BLaER1 (cell line): ENCODE results near the gene TNNT3.

Source experiments
- H3K27ac ChIP-seq: shearing (Covaris generic); formaldehyde crosslinking; 2 replicates; pipeline ENCODE4 v1.8.1; 2022
- H3K27me3 ChIP-seq: shearing (Covaris generic); formaldehyde crosslinking; 2 replicates; pipeline ENCODE4 v1.8.1; 2022
- H3K36me3 ChIP-seq: shearing (Covaris generic); formaldehyde crosslinking; 2 replicates; pipeline ENCODE4 v1.8.1; 2022
- H3K4me1 ChIP-seq: shearing (Covaris generic); formaldehyde crosslinking; 2 replicates; pipeline ENCODE4 v1.8.1; 2022
- H3K4me2 ChIP-seq: shearing (Covaris generic); formaldehyde crosslinking; 2 replicates; pipeline ENCODE4 v1.8.1; 2022
- H3K4me3 ChIP-seq: shearing (Covaris generic); formaldehyde crosslinking; 2 replicates; pipeline ENCODE4 v1.8.1; 2022
- H3K9ac ChIP-seq: shearing (Covaris generic); formaldehyde crosslinking; 2 replicates; pipeline ENCODE4 v1.8.1; 2022
- H3K9me3 ChIP-seq: shearing (Covaris generic); formaldehyde crosslinking; 2 replicates; pipeline ENCODE4 v1.8.1; 2022
- H4K20me1 ChIP-seq: shearing (Covaris generic); formaldehyde crosslinking; 2 replicates; pipeline ENCODE4 v1.8.1; 2022
- Cebpa-rat ChIP-seq: shearing (Covaris generic); IDR thresholded peaks from 2 replicates; pipeline ENCODE4 v1.8.1; 2022

Gene TNNT3

DNA sequence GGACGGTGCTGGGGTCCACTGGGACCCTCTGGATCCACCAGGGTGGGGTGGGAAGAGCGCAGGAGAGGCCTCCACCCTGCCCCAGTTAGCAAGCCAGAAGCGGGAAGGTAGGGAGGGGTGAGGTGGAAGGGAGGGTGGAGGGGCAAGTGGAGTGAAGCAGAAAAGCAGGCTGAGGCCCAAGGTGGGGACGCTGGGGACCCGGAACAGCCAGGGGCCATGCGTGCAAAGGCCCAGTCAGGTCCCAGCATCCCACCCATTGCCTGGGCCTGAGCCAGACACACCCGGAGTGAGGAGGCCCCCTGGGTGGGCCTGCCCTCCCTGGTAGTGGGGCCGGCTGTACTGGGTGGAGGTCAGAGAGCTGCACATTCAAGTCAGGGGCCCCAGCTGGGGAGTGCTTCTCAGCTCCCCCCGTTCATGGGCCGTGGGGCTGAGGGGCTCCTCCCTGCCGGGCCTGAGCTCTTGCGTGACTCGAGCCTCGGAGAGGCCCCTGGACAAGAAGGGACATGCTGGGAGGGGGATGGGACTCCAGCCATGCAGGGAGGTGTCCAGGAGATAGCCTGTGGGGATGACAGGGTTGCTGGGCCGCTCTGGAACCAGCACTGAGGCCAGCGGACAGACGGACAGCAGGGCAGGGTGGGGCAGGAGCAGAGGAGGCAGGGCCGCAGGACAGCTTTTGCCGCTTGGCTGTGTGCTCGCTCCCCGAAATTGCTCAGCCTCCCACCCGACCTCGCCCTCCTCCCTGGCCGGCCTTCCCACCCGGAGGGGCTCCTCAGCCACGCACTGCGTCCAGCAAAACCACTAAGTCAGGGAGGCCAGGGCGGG, 7.7 kb downstream of the TNNT3 start:
- TF ChIP-seq Cebpa-rat: no peak
- H3K4me1 ChIP-seq: peaks cover 33% of the 10 kb centered on the region
- no peak overlapping the region for H3K4me3 ChIP-seq
- H3K9ac ChIP-seq: no peak overlapping the region
- no peaks in the 10 kb centered on the region for H3K9me3 ChIP-seq
- no peaks in the 10 kb centered on the region; the same call in 1 of the 2 replicates for H3K27me3 ChIP-seq
- H3K4me2 ChIP-seq: no peak overlapping the region
- H3K36me3 ChIP-seq: no peaks in the 10 kb centered on the region
- no peak overlapping the region for H3K27ac ChIP-seq
- no peaks in the 10 kb centered on the region for H4K20me1 ChIP-seq

DNA sequence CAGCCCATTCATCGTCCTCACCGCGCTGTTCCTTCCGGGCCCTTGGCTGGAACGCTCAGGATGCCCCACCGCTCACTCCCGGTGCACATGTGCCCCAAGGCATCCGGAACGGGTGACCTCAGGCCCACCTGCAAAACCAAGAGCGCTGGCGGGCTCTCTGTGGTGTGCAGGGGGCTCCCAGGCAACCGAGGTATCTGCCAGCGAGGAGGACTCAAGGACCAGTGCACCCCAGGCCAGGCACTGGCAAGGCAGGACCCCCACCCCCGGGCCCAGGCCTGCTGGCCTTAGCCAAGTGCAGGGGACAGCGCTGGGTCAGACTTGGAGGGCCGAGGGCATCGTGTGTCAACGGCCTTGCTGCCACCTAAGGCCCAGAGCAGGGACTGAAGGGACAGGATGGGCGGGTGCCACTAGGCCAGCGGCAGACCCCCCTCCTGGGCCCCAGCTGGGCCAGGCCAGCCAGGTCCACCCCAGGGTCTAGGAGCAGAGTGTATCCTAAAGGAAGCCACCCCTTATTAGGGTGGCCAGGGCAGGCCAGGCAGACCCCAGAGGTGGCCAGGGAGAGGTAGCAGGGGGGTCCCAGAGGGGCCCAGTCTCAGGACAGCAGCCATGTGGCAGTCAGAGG, 8.5 kb downstream of the TNNT3 start:
- no peak overlapping the region for H3K9ac ChIP-seq
- peaks cover 27% of the 10 kb centered on the region for H3K4me1 ChIP-seq
- no peaks in the 10 kb centered on the region for H4K20me1 ChIP-seq
- no peak overlapping the region for H3K27ac ChIP-seq
- no peaks in the 10 kb centered on the region for H3K9me3 ChIP-seq
- no peak for TF ChIP-seq Cebpa-rat
- H3K4me2 ChIP-seq: no peak overlapping the region
- no peaks in the 10 kb centered on the region for H3K36me3 ChIP-seq
- no peak overlapping the region for H3K4me3 ChIP-seq
- H3K27me3 ChIP-seq: no peaks in the 10 kb centered on the region; the same call in 1 of the 2 replicates

- Histone ChIP-seq H3K9me3 (no peaks in the 10 kb centered on the region), H3K4me1 (peaks cover 22% of the 10 kb centered on the region), H3K36me3 (no peaks in the 10 kb centered on the region), H4K20me1 (no peaks in the 10 kb centered on the region), H3K4me3 (no peak overlapping the region), H3K9ac (no peak overlapping the region), H3K27me3 (no peaks in the 10 kb centered on the region; the same call in 1 of the 2 replicates), H3K4me2 (no peak overlapping the region), H3K27ac (no peak overlapping the region)
- TF ChIP-seq Cebpa-rat: no peak
These were observed 9.0 kb downstream of the TNNT3 start for GRCh38 chr11:1928470-1928890.

DNA sequence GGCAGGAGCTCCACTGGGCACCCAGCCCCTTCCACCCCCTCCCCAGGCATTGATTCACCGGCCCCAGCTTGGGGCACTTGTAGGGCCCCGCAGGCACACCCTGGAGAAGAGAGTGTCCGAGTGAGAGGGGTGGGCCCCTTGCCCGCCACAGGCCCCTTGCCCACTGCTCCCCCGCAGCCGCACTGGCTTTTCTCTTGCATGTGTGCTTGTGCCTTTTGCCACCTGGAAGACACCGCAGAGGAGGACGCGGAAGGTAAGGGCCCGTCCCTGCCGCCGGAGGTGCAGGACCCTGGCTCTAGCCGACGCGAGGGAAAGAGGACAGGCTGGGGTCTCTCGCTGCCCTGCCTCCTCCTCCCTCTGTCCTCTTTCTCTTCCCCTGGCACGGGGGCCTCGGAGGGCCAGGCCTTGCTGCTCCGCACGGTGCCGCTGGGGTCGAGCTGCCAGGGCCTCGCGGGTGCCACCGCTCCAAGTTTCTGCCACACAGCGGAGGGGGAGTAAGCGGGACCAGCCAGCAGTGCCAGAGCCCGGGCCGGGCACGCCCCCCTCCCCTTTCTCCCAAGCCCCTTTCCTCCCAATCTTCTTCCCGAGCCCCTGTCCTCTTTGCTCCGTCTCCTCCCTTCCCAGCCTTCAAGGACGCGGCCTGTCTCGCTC, 9.5 kb downstream of the TNNT3 start:
- no peaks in the 10 kb centered on the region for H4K20me1 ChIP-seq
- no peak overlapping the region for H3K27ac ChIP-seq
- no peak overlapping the region for H3K9ac ChIP-seq
- H3K27me3 ChIP-seq: no peaks in the 10 kb centered on the region; the same call in 1 of the 2 replicates
- no peak for TF ChIP-seq Cebpa-rat
- no peak overlapping the region for H3K4me3 ChIP-seq
- H3K9me3 ChIP-seq: no peaks in the 10 kb centered on the region
- H3K4me1 ChIP-seq: peaks cover 22% of the 10 kb centered on the region
- no peak overlapping the region for H3K4me2 ChIP-seq
- H3K36me3 ChIP-seq: no peaks in the 10 kb centered on the region

DNA sequence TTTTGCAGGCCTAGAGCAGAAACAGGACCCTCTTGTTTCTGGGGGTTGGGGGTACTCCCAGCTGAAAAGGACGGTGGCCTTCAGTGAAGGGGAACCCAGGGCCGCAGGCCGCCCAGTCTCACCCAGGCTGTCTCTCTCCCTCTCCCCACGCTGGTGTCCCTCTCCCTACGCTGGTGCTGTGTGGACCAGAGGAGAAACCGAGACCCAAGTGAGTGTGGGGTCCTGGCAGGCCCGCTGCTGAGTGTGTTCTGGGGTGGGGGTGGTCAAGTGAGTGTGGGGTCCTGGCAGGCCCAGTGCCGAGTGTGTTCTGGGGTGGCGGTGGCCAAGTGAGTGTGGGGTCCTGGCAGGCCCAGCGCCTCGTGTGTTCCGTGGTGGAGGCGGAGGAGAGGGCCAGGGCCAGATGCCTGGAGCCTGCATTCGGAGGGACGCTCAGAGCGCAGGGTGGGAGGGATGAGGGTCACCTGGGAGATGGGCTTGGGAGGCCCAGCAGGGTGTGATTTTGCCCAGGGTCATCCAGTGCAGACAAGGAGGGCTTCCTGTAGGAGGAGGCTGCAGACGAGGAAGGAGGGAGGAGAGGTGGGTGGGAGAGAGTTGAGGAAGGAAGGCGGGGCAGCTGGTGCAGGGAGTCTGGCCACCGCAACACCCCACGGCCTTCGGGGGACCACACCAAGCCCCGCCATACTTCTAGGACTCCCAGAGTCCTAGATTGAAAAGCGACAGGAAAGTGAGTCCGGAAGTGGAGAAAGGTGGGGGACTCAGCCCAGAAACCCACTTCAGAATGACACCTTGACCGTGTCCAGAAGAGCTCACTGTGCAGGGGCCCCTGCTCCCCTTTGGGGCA, 10.3 kb downstream of the TNNT3 start:
- H3K9me3 ChIP-seq: no peaks in the 10 kb centered on the region
- H3K4me3 ChIP-seq: no peak overlapping the region
- H3K27me3 ChIP-seq: no peaks in the 10 kb centered on the region; the same call in 1 of the 2 replicates
- H3K4me1 ChIP-seq: peaks cover 30% of the 10 kb centered on the region
- H4K20me1 ChIP-seq: no peaks in the 10 kb centered on the region
- no peak overlapping the region for H3K27ac ChIP-seq
- H3K36me3 ChIP-seq: no peaks in the 10 kb centered on the region
- H3K4me2 ChIP-seq: peak overlapping the region; percentile 59
- TF ChIP-seq Cebpa-rat: no peak
- no peak overlapping the region for H3K9ac ChIP-seq

- Histone ChIP-seq H3K27ac (no peak overlapping the region), H4K20me1 (no peaks in the 10 kb centered on the region), H3K36me3 (no peaks in the 10 kb centered on the region), H3K4me2 (peak overlapping the region; percentile 59), H3K27me3 (no peaks in the 10 kb centered on the region; the same call in 1 of the 2 replicates), H3K4me1 (peaks cover 36% of the 10 kb centered on the region), H3K9ac (no peak overlapping the region), H3K9me3 (no peaks in the 10 kb centered on the region), H3K4me3 (no peak overlapping the region)
- no peak for TF ChIP-seq Cebpa-rat
These were observed 10.9 kb downstream of the TNNT3 start for GRCh38 chr11:1930462-1930830.

GRCh38 chr11:1931341-1932104, 12.0 kb downstream of the TNNT3 start:
- no peak overlapping the region for H3K4me3 ChIP-seq
- TF ChIP-seq Cebpa-rat: no peak
- no peak overlapping the region for H3K9ac ChIP-seq
- peaks cover 45% of the 10 kb centered on the region for H3K4me1 ChIP-seq
- H3K27ac ChIP-seq: no peak overlapping the region
- H4K20me1 ChIP-seq: no peaks in the 10 kb centered on the region
- no peaks in the 10 kb centered on the region for H3K36me3 ChIP-seq
- peak overlapping the region; percentile 56 for H3K4me2 ChIP-seq
- no peaks in the 10 kb centered on the region for H3K9me3 ChIP-seq
- H3K27me3 ChIP-seq: no peaks in the 10 kb centered on the region; the same call in 1 of the 2 replicates

DNA sequence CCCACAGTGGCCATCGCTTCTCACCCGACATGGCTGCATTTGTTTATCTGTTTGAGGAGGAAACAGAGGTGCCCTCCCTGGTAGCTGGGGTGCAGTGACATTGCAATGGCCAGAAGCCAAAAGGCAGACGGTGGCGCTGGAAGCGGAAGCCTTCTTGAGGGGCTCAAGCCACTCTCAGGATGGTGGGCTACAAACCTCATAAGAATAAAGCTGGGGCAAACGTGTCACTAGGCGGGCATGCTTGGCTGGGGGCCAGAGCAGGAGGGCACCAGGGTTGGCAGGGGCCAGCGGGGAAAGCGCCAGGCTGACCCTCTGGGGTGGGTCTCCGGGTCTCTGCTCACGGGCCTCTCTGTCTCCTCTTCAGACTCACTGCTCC, 12.6 kb downstream of the TNNT3 start:
- Histone ChIP-seq H3K4me3 (no peak overlapping the region), H3K4me2 (peak overlapping the region; percentile 56), H3K4me1 (peaks cover 45% of the 10 kb centered on the region), H4K20me1 (no peaks in the 10 kb centered on the region), H3K9me3 (no peaks in the 10 kb centered on the region), H3K36me3 (no peaks in the 10 kb centered on the region), H3K27ac (no peak overlapping the region), H3K9ac (no peak overlapping the region), H3K27me3 (no peaks in the 10 kb centered on the region; the same call in 1 of the 2 replicates)
- no peak for TF ChIP-seq Cebpa-rat

DNA sequence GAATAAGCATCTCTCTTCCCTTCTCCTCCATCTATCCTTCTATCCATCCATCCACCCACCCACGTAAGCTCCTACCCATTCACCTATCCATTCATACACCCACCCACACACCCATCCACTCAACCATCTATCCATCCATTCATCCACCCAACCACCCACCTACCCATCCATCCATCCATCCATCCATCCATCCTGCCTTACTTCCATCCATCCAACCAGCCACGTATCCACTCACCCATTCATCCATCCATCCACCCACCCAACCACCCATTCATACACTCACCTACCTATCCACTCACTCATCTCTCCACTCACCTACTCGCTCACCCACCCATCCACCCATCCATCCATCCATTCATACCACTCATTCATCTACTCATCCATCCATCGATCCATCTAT, 13.2 kb downstream of the TNNT3 start:
- Histone ChIP-seq H3K27me3 (no peaks in the 10 kb centered on the region; the same call in 1 of the 2 replicates), H3K4me2 (no peak overlapping the region), H3K9ac (no peak overlapping the region), H3K27ac (no peak overlapping the region), H4K20me1 (no peaks in the 10 kb centered on the region), H3K4me1 (peaks cover 45% of the 10 kb centered on the region), H3K9me3 (no peaks in the 10 kb centered on the region), H3K4me3 (no peak overlapping the region), H3K36me3 (no peaks in the 10 kb centered on the region)
- TF ChIP-seq Cebpa-rat: no peak
